Neural cell (in vitro differentiated cells): ENCODE data around the gene GNB3. TPM values are rescaled to one million over a fixed set of nuclear protein-coding genes. Genes with fewer than 3 reads are reported as not detected.

Experiments
- H2AFZ ChIP-seq: fragments of 200-600, 300-800 bp; sonication (generic), shearing (Covaris generic); 2 replicates; pipeline ENCODE4 v1.6.0; 2014; ENCODE audit warnings: low read depth, mild to moderate bottlenecking, antibody characterized with exemption, low read length, moderate library complexity
- H3F3A ChIP-seq: fragments of 200-600 bp; shearing (Covaris generic); 2 replicates; pipeline ENCODE4 v1.6.1; 2016; ENCODE audit warnings: mild to moderate bottlenecking, moderate library complexity, mixed read lengths, antibody characterized with exemption, low read length; ENCODE audit not compliant: insufficient read depth, poor library complexity, severe bottlenecking
- H3K27ac ChIP-seq: fragments of 200-600, 300-800 bp; sonication (generic), shearing (Covaris generic); 2 replicates; pipeline ENCODE4 v1.5.1; 2014; ENCODE audit warnings: mild to moderate bottlenecking, low read length, moderate library complexity
- H3K27me3 ChIP-seq: fragments of 300-800, 200-600 bp; sonication (generic), shearing (Covaris generic); 2 replicates; pipeline ENCODE4 v1.6.0; 2014; ENCODE audit warnings: mild to moderate bottlenecking, low read depth, low read length, moderate library complexity; ENCODE audit not compliant: insufficient read depth
- H3K36me3 ChIP-seq: fragments of 300-800, 200-600 bp; sonication (generic), shearing (Covaris generic); 2 replicates; pipeline ENCODE4 v1.5.1; 2014; ENCODE audit warnings: mild to moderate bottlenecking, antibody characterized with exemption, low read length, moderate library complexity; ENCODE audit not compliant: insufficient read depth
- H3K4me2 ChIP-seq: fragments of 300-800, 200-600 bp; sonication (generic), shearing (Covaris generic); 2 replicates; pipeline ENCODE4 v1.6.0; 2014; ENCODE audit warnings: mild to moderate bottlenecking, low read length
- H3K4me3 ChIP-seq: fragments of 300-800, 200-600 bp; sonication (generic), shearing (Covaris generic); 2 replicates; pipeline ENCODE4 v1.5.1; 2014; ENCODE audit warnings: mild to moderate bottlenecking, low read length, moderate library complexity
- H3K79me2 ChIP-seq: fragments of 200-600 bp; shearing (Covaris generic); replicated peaks from 2 replicates; pipeline ENCODE4 v1.6.0; 2014; ENCODE audit warnings: mild to moderate bottlenecking, low read length, moderate library complexity; ENCODE audit not compliant: insufficient read depth
- H3K9ac ChIP-seq: fragments of 300-800, 200-600 bp; sonication (generic), shearing (Covaris generic); 2 replicates; pipeline ENCODE4 v1.6.1; 2016; ENCODE audit warnings: mild to moderate bottlenecking, low read length, mixed read lengths
- H3K9me2 ChIP-seq: fragments of 200-600 bp; shearing (Covaris generic); 2 replicates; pipeline ENCODE4 v1.6.1; 2016; ENCODE audit warnings: mild to moderate bottlenecking, low read length, mixed read lengths; ENCODE audit not compliant: insufficient read depth
- H3K9me3 ChIP-seq: fragments of 200-600, 300-800 bp; sonication (generic), shearing (Covaris generic); 2 replicates; pipeline ENCODE4 v1.6.1; 2016; ENCODE audit warnings: mild to moderate bottlenecking, mixed run types, low read length, moderate library complexity, mixed read lengths
- H4K20me1 ChIP-seq: fragments of 200-600 bp; shearing (Covaris generic); 2 replicates; pipeline ENCODE4 v1.6.1; 2016; ENCODE audit warnings: mild to moderate bottlenecking, mixed run types; ENCODE audit not compliant: insufficient read depth
- CTCF ChIP-seq: fragments of 450-650 bp; IDR thresholded peaks from 2 replicates; pipeline ENCODE4 v1.5.1; 2014; ENCODE audit warnings: antibody characterized with exemption, mild to moderate bottlenecking, moderate library complexity; ENCODE audit not compliant: poor library complexity, severe bottlenecking
- EP300 ChIP-seq: fragments of 450-650 bp; conservative IDR thresholded peaks from 2 replicates; pipeline ENCODE4 v1.6.1; 2014; ENCODE audit warnings: antibody characterized with exemption, mild to moderate bottlenecking, moderate library complexity; ENCODE audit not compliant: poor library complexity, severe bottlenecking
- EZH2 ChIP-seq: fragments of 200-600, 300-800 bp; shearing (Covaris generic), sonication (generic); IDR thresholded peaks from 2 replicates; pipeline ENCODE4 v1.6.1; 2014; ENCODE audit warnings: antibody characterized with exemption, low read length, borderline replicate concordance, mild to moderate bottlenecking; ENCODE audit not compliant: insufficient read depth, poor library complexity, severe bottlenecking
- MXI1 ChIP-seq: fragments of 450-650 bp; conservative IDR thresholded peaks from 2 replicates; pipeline ENCODE4 v1.6.1; 2014; ENCODE audit warnings: antibody characterized with exemption, mild to moderate bottlenecking; ENCODE audit not compliant: poor library complexity, severe bottlenecking
- POLR2AphosphoS5 ChIP-seq: IDR thresholded peaks from 2 replicates; pipeline ENCODE4 v1.6.1; 2012
- RAD21 ChIP-seq: fragments of 450-650 bp; conservative IDR thresholded peaks from 2 replicates; pipeline ENCODE4 v1.6.1; 2014; ENCODE audit warnings: antibody characterized with exemption, mild to moderate bottlenecking, moderate library complexity
- REST ChIP-seq: IDR thresholded peaks from 2 replicates; pipeline ENCODE4 v1.6.1; 2012; ENCODE audit warnings: borderline replicate concordance
- SMC3 ChIP-seq: fragments of 450-650 bp; conservative IDR thresholded peaks from 2 replicates; pipeline ENCODE4 v1.6.1; 2014; ENCODE audit warnings: antibody characterized with exemption, mild to moderate bottlenecking, moderate library complexity; ENCODE audit not compliant: poor library complexity
- TAF1 ChIP-seq: IDR thresholded peaks from 2 replicates; pipeline ENCODE4 v1.6.1; 2012; ENCODE audit warnings: low read depth
- polyA plus RNA-seq: library from polyadenylated mRNA; depleted of rRNA; stranded (reverse); fragments of >200 nt; gene quantifications from 2 replicates; pipeline ENCODE4 v1.2.3, GENCODE V29; 2014

The GNB3 gene
- polyA plus RNA-seq, 1 donor from 2014 or later = 18.8 TPM

DNA sequence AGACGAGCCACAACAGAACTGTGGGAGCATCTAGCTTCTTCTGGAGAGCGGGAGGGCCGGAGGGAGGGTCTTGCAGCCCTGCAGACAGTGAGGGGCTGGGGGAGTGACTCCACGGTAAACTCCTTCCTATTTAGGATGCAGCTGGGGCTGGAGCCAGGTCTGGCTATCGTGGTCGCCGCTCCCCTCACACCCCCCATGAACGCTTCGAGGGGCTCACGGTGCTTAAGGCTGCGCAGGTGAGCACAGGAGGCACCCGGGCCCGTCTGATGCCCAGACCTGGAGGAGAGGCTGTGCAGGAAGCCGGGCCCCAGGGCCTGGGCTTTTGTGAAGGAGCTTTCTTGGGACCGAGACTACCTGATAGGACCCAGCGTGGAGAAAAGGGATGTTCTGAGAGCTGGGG lies 3.9 kb upstream of the GNB3 start:
- H3K36me3 ChIP-seq = no peaks in the 10 kb centered on the region
- H3K9me3 ChIP-seq = no peaks in the 10 kb centered on the region
- no peaks in the 10 kb centered on the region for H4K20me1 ChIP-seq
- no peaks in the 10 kb centered on the region for H3F3A ChIP-seq
- no peak overlapping the region for H3K27ac ChIP-seq
- H3K27me3 ChIP-seq = no peaks in the 10 kb centered on the region
- H3K4me3 ChIP-seq = no peak overlapping the region
- no peak overlapping the region for H3K9ac ChIP-seq
- TF ChIP-seq POLR2AphosphoS5 = no peak
- no peaks in the 10 kb centered on the region for H3K9me2 ChIP-seq
- no peak overlapping the region for H2AFZ ChIP-seq
- no peaks in the 10 kb centered on the region for H3K79me2 ChIP-seq
- H3K4me2 ChIP-seq = no peak overlapping the region

GRCh38 chr12:6837370-6838060 lies 3.2 kb upstream of the GNB3 start:
- Histone ChIP-seq H2AFZ (no peak overlapping the region), H3K4me3 (no peak overlapping the region), H3K9ac (no peak overlapping the region), H3K36me3 (no peaks in the 10 kb centered on the region), H3F3A (no peaks in the 10 kb centered on the region), H3K27me3 (no peaks in the 10 kb centered on the region), H3K79me2 (no peaks in the 10 kb centered on the region), H4K20me1 (no peaks in the 10 kb centered on the region), H3K27ac (no peak overlapping the region), H3K4me2 (no peak overlapping the region), H3K9me3 (no peaks in the 10 kb centered on the region), H3K9me2 (no peaks in the 10 kb centered on the region)
- TF ChIP-seq EP300 (no peak), RAD21 (no peak), CTCF (no peak), REST (no peak), POLR2AphosphoS5 (no peak), MXI1 (no peak), TAF1 (no peak), SMC3 (no peak), EZH2 (no peak)
